ENCODE data around the gene CLDN11. TPM values are rescaled to one million over a fixed set of nuclear protein-coding genes. Genes with fewer than 3 reads are reported as not detected.

CLDN11 gene
- total and polyA plus RNA-seq, 10 of the 15 experiments (the other 5 are each of a cell fraction or from before 2014, with no cell fraction given), result 0.15 TPM; not detected in 9

GRCh38 chr3:170413291-170413690, 5.4 kb upstream of the CLDN11 start:
- RAD21 ChIA-PET (ENCODE audit: unreplicated experiment), result interaction anchor here (0.8 to 7.4 kb wide), 10 partner anchors 21 to 650 kb away, joined by 3 to 110 read pairs (median 5); no protein-coding TSS in a partner anchor
- BruUV-seq (replicated peaks), result no TSS peak
- H3K4me3 ChIP-seq, result no peak overlapping the region
- no peak overlapping the region for H3K4me2 ChIP-seq (ENCODE audit: control insufficient read depth, insufficient read depth)
- H2AFZ ChIP-seq (ENCODE audit: control insufficient read depth, low read depth, low read length), result no peak overlapping the region
- POLR2A ChIA-PET, result no interaction called here
- no peaks in the 10 kb centered on the region; a peak in 1 of 4 replicates for H3K27me3 ChIP-seq (replicated peaks in 1 of 2; ENCODE audit: control insufficient read depth in 2 of 2, insufficient read depth in 2 of 2, low read length in 1 of 2)
- H3K4me1 ChIP-seq (ENCODE audit: control insufficient read depth, insufficient read depth, low read length), result no peaks in the 10 kb centered on the region
- ATAC-seq (no peak), FAIRE-seq (no peak), DNase-seq (ENCODE audit: low read depth, low spot score) (no peak)
- TF ChIP-seq YY1 (IDR thresholded peaks at IDR 0.05; ENCODE audit: low read depth, low read length) (no peak), TAF1 (IDR thresholded peaks at IDR 0.05; ENCODE audit: borderline replicate concordance, low read depth, low read length) (no peak), EED (IDR thresholded peaks at IDR 0.05; ENCODE audit: low read depth) (no peak), WRNIP1 (IDR thresholded peaks at IDR 0.05; ENCODE audit: borderline replicate concordance, low read depth, low read length) (no peak), CHD2 (IDR thresholded peaks at IDR 0.05; ENCODE audit: borderline replicate concordance, low read depth, low read length) (no peak), MTA3 (IDR thresholded peaks at IDR 0.05; ENCODE audit: borderline replicate concordance, low read length) (no peak), KAT2A (conservative IDR thresholded peaks at IDR 0.05; ENCODE audit: control insufficient read depth, low read depth, low read length) (no peak), NR2F1 (conservative IDR thresholded peaks at IDR 0.05) (no peak), SUPT20H (IDR thresholded peaks at IDR 0.05; ENCODE audit: borderline replicate concordance, control insufficient read depth, low read depth, low read length) (no peak), NFYA (IDR thresholded peaks at IDR 0.05; ENCODE audit: borderline replicate concordance, low read depth, low read length) (no peak), PRDM15 (CRISPR knock-in tag; IDR thresholded peaks at IDR 0.05) (no peak), SRF (IDR thresholded peaks at IDR 0.05; ENCODE audit: low read depth in 2 of 2, low read length in 2 of 2) (no peak), JUNB (IDR thresholded peaks at IDR 0.05) (no peak), IRF3 (IDR thresholded peaks at IDR 0.05) (no peak), FOXM1 (IDR thresholded peaks at IDR 0.05; ENCODE audit: low read depth, low read length) (no peak)
- H3K27ac ChIP-seq (ENCODE audit: control insufficient read depth, insufficient read depth), result no peak overlapping the region
- H3K9ac ChIP-seq (ENCODE audit: control insufficient read depth, insufficient read depth, low read length), result no peak overlapping the region
- no peaks in the 10 kb centered on the region for H4K20me1 ChIP-seq (ENCODE audit: control insufficient read depth, insufficient read depth)
- 90% methylated on average over 4 of the region's 4 CpGs for WGBS (ENCODE audit: insufficient coverage, insufficient replicate concordance, low lambda C conversion rate, missing lambda C conversion rate)
- H3K79me2 ChIP-seq (ENCODE audit: control insufficient read depth, insufficient read depth, low read length), result no peaks in the 10 kb centered on the region
- intact Hi-C loops (cut with micrococcal nuclease; ENCODE audit: unreplicated experiment) (no loop called here), in situ Hi-C loops (cut with MboI) (loop anchor here (5.0 kb wide), 1 partner anchor 101 kb away; no protein-coding TSS in a partner anchor)
- H3K9me3 ChIP-seq (replicated peaks; ENCODE audit: control insufficient read depth, insufficient read depth, low read length), result no peaks in the 10 kb centered on the region
- CTCF ChIA-PET, result interaction anchor here (0.7 to 10.2 kb wide), 39 partner anchors 10 to 650 kb away, joined by 3 to 264 read pairs (median 6); partner anchors contain the start of gene TERC
- SMC1A ChIA-PET (ENCODE audit: uncharacterized antibody, unreplicated experiment), result interaction anchor here (0.5 to 9.2 kb wide), 22 partner anchors 10 to 551 kb away, joined by 3 to 114 read pairs (median 4); no protein-coding TSS in a partner anchor
- no peaks in the 10 kb centered on the region for H3K36me3 ChIP-seq (ENCODE audit: control insufficient read depth in 2 of 2, insufficient read depth in 2 of 2, low read length in 1 of 2)
